H1 (cell line): Measurements from ENCODE around the gene UBE2I. TPM values are rescaled to one million over a fixed set of nuclear protein-coding genes. Genes with fewer than 3 reads are reported as not detected.

ENCODE experiments used
- CTCF ChIA-PET: fragments of 300-600 bp; sonication (Branson Sonifier 250); formaldehyde crosslinking; loops from one replicate; lab custom pipeline; 2021; ENCODE audit not compliant: partially characterized antibody; lab: Charles Lee
- POLR2A ChIA-PET: fragments of 300-600 bp; sonication (Branson Sonifier 250); formaldehyde crosslinking; loops from one replicate; lab custom pipeline; 2021; ENCODE audit warnings: inconsistent platforms; ENCODE audit not compliant: partially characterized antibody; lab: Charles Lee
- DNase-seq, 2 experiments: peaks; one replicate each; pipeline versions ENCODE4 v3.0.0 to v3.0.0-alpha.2; 2010 to 2022; ENCODE audit warnings: low spot score in 2 of 2, low read depth in 1 of 2, mixed read lengths in 1 of 2
- FAIRE-seq: peaks from 2 replicates; lab custom pipeline; 2011; peaks lifted over from hg19 to GRCh38; lab: Jason Lieb, UNC
- H2AFZ ChIP-seq: 2 replicates; pipeline ENCODE4 v1.8.1; 2012; ENCODE audit warnings: low read length, inconsistent platforms
- H2AK5ac ChIP-seq: 2 replicates; pipeline ENCODE4 v1.6.1; 2013; ENCODE audit warnings: low read depth, low read length
- H2BK120ac ChIP-seq: replicated peaks from 2 replicates; pipeline ENCODE3; 2013; ENCODE audit warnings: low read depth, low read length, inconsistent platforms
- H2BK12ac ChIP-seq: 2 replicates; pipeline ENCODE4 v1.6.1; 2013; ENCODE audit warnings: low read depth, low read length
- H2BK15ac ChIP-seq: 2 replicates; pipeline ENCODE4 v1.6.1; 2013; ENCODE audit warnings: low read length
- H2BK20ac ChIP-seq: 2 replicates; pipeline ENCODE4 v1.6.1; 2013; ENCODE audit warnings: low read length
- H2BK5ac ChIP-seq: 2 replicates; pipeline ENCODE4 v1.6.1; 2013; ENCODE audit warnings: low read depth, low read length
- H3K14ac ChIP-seq: 2 replicates; pipeline ENCODE4 v1.6.1; 2013; ENCODE audit warnings: inconsistent platforms; ENCODE audit not compliant: insufficient read length
- H3K18ac ChIP-seq: 2 replicates; pipeline ENCODE4 v1.6.1; 2013; ENCODE audit warnings: low read length; ENCODE audit errors: extremely low read depth
- H3K23ac ChIP-seq: 2 replicates; pipeline ENCODE4 v1.6.1; 2013; ENCODE audit warnings: inconsistent platforms; ENCODE audit not compliant: insufficient read length
- H3K23me2 ChIP-seq: 2 replicates; pipeline ENCODE4 v1.6.1; 2013; ENCODE audit warnings: low read depth, low read length
- H3K27ac ChIP-seq: 2 replicates; pipeline ENCODE4 v1.6.1; 2011; ENCODE audit warnings: low read depth, low read length, inconsistent platforms
- H3K27me3 ChIP-seq, 4 experiments: replicated peaks in 1 of 4; 1 replicate in 1 of 4; 2 replicates in 3 of 4; pipeline versions ENCODE4 v1.6.1 to v1.8.1; 2011 to 2013; ENCODE audit warnings: low read length in 3 of 4, mild to moderate bottlenecking in 3 of 4, inconsistent platforms in 2 of 4, mixed read lengths in 2 of 4, moderate library complexity in 1 of 4; ENCODE audit not compliant: control insufficient read depth in 3 of 4, insufficient read depth in 3 of 4; ENCODE audit errors: extremely low read depth in 1 of 4
- H3K36me3 ChIP-seq, 4 experiments: 2 replicates each; pipeline versions ENCODE4 v1.6.1 to v1.8.1; 2011 to 2013; ENCODE audit warnings: mild to moderate bottlenecking in 4 of 4, low read length in 3 of 4, moderate library complexity in 2 of 4, control low read depth in 1 of 4, inconsistent platforms in 1 of 4; ENCODE audit not compliant: insufficient read depth in 4 of 4, control insufficient read depth in 2 of 4
- H3K4ac ChIP-seq: replicated peaks from 2 replicates; pipeline ENCODE3; 2013; ENCODE audit warnings: low read length, low read depth, mixed read lengths, inconsistent platforms; ENCODE audit not compliant: insufficient read length
- H3K4me1 ChIP-seq, 4 experiments: replicated peaks in 1 of 4; 1 replicate in 1 of 4; 2 replicates in 3 of 4; pipeline versions ENCODE4 v1.6.1 to v1.8.1; 2011 to 2013; ENCODE audit warnings: low read length in 3 of 4, inconsistent platforms in 2 of 4, mixed read lengths in 1 of 4; ENCODE audit not compliant: insufficient read depth in 4 of 4, control insufficient read depth in 3 of 4
- H3K4me2 ChIP-seq, 2 experiments: 2 replicates each; pipeline versions ENCODE4 v1.6.1 to v1.8.1; 2011 to 2013; ENCODE audit warnings: low read depth in 2 of 2, low read length in 2 of 2, control low read depth in 1 of 2, inconsistent platforms in 1 of 2, mild to moderate bottlenecking in 1 of 2; ENCODE audit not compliant: insufficient read depth in 1 of 2
- H3K4me3 ChIP-seq, 4 experiments: fragments of 200-600, 300-600 bp in 1 of 4; sonication (generic), shearing (Covaris generic), sonication (Bioruptor Twin) in 1 of 4; 2 replicates each; pipeline versions ENCODE4 v1.5.1 to v1.8.1; 2011 to 2016; ENCODE audit warnings: low read length in 4 of 4, low read depth in 3 of 4, control low read depth in 2 of 4, inconsistent platforms in 2 of 4, mild to moderate bottlenecking in 2 of 4, mixed read lengths in 1 of 4, moderate library complexity in 1 of 4; ENCODE audit not compliant: insufficient read depth in 2 of 4; ENCODE audit errors: extremely low read depth in 1 of 4
- H3K56ac ChIP-seq: replicated peaks from 2 replicates; pipeline ENCODE3; 2013; ENCODE audit warnings: low read depth, mild to moderate bottlenecking, mixed read lengths, low read length, inconsistent platforms; ENCODE audit not compliant: insufficient read length
- H3K79me1 ChIP-seq: 2 replicates; pipeline ENCODE4 v1.6.1; 2013; ENCODE audit warnings: low read depth, low read length, control low read depth
- H3K79me2 ChIP-seq, 2 experiments: 2 replicates each; pipeline versions ENCODE4 v1.6.1 to v1.8.1; 2012 to 2013; ENCODE audit warnings: low read length in 2 of 2, mild to moderate bottlenecking in 2 of 2, inconsistent platforms in 1 of 2; ENCODE audit not compliant: insufficient read depth in 2 of 2, control insufficient read depth in 1 of 2
- H3K9ac ChIP-seq, 4 experiments: replicated peaks in 1 of 4; 1 replicate in 1 of 4; 2 replicates in 3 of 4; pipeline versions ENCODE4 v1.6.1 to v1.8.1; 2011 to 2013; ENCODE audit warnings: low read depth in 3 of 4, low read length in 3 of 4, control low read depth in 2 of 4, mild to moderate bottlenecking in 2 of 4, moderate library complexity in 2 of 4, inconsistent platforms in 1 of 4; ENCODE audit errors: extremely low read depth in 1 of 4
- H3K9me3 ChIP-seq, 2 experiments: 2 replicates each; pipeline versions ENCODE4 v1.6.1 to v1.8.1; 2012 to 2013; ENCODE audit warnings: mild to moderate bottlenecking in 2 of 2, moderate library complexity in 2 of 2, control low read depth in 1 of 2, inconsistent platforms in 1 of 2, low read depth in 1 of 2, low read length in 1 of 2, mixed read lengths in 1 of 2; ENCODE audit not compliant: insufficient read depth in 2 of 2
- H4K20me1 ChIP-seq, 2 experiments: replicated peaks in 1 of 2; 2 replicates each; pipeline versions ENCODE3 to v1.8.1; 2011 to 2013; ENCODE audit warnings: inconsistent platforms in 2 of 2, low read length in 2 of 2, mild to moderate bottlenecking in 1 of 2; ENCODE audit not compliant: insufficient read depth in 2 of 2, control insufficient read depth in 1 of 2
- H4K5ac ChIP-seq: 2 replicates; pipeline ENCODE4 v1.6.1; 2013; ENCODE audit warnings: low read length, low read depth, mixed read lengths, inconsistent platforms; ENCODE audit not compliant: insufficient read length
- H4K8ac ChIP-seq: 2 replicates; pipeline ENCODE4 v1.8.0; 2013; ENCODE audit warnings: mild to moderate bottlenecking, moderate library complexity, low read length, inconsistent platforms; ENCODE audit not compliant: insufficient read depth; ENCODE audit errors: extremely low read depth
- H4K91ac ChIP-seq: replicated peaks from 2 replicates; pipeline ENCODE3; 2013; ENCODE audit warnings: low read length, mixed read lengths, inconsistent platforms; ENCODE audit not compliant: insufficient read length
- ATF2 ChIP-seq: IDR thresholded peaks from 2 replicates; pipeline ENCODE4 v1.6.1; 2012; ENCODE audit warnings: low read length, inconsistent platforms
- ATF3 ChIP-seq: IDR thresholded peaks from 2 replicates; pipeline ENCODE4 v1.6.1; 2011; ENCODE audit warnings: low read depth, mild to moderate bottlenecking, low read length; ENCODE audit not compliant: insufficient read depth
- BCL11A ChIP-seq, 2 experiments: IDR thresholded peaks; one replicate each; pipeline ENCODE4 v1.6.1; 2011; ENCODE audit warnings: low read depth in 2 of 2, low read length in 2 of 2, mild to moderate bottlenecking in 2 of 2
- EGR1 ChIP-seq: IDR thresholded peaks from 2 replicates; pipeline ENCODE4 v1.6.1; 2011; ENCODE audit warnings: low read depth, low read length, borderline replicate concordance
- EP300 ChIP-seq, 2 experiments: IDR thresholded peaks; 1 replicate in 1 of 2; 2 replicates in 1 of 2; pipeline ENCODE4 v1.6.1; 2011 to 2012; ENCODE audit warnings: low read depth in 2 of 2, low read length in 2 of 2, mild to moderate bottlenecking in 2 of 2, borderline replicate concordance in 1 of 2, inconsistent platforms in 1 of 2, moderate library complexity in 1 of 2
- SIRT6 ChIP-seq: IDR thresholded peaks from one replicate; pipeline ENCODE4 v1.7.1; 2012; ENCODE audit warnings: low read length, inconsistent platforms
- SIX5 ChIP-seq: IDR thresholded peaks from 2 replicates; pipeline ENCODE4 v1.6.1; 2011; ENCODE audit warnings: mild to moderate bottlenecking, low read depth, low read length
- TBP ChIP-seq: IDR thresholded peaks from 2 replicates; pipeline ENCODE4 v1.6.1; 2011; ENCODE audit warnings: low read depth, low read length, improper control_type of control experiment
- WGBS, 2 experiments: shearing (Covaris generic) in 1 of 2; methylation state at CpG; one replicate each; pipeline versions ENCODE4 v1.1.6 to v1.1.7; 2013 to 2015; ENCODE audit warnings: low lambda C conversion rate in 2 of 2, mixed read lengths in 2 of 2, inconsistent platforms in 1 of 2, low coverage in 1 of 2, missing lambda C conversion rate in 1 of 2; ENCODE audit not compliant: insufficient replicate concordance in 2 of 2, insufficient coverage in 1 of 2, insufficient read length in 1 of 2; ENCODE audit errors: extremely low coverage in 1 of 2, missing lambda C conversion rate in 1 of 2; 5-methylcytosine and 5-hydroxymethylcytosine counted together
- polyA plus RNA-seq, 7 experiments: library from polyadenylated mRNA; depleted of rRNA in 3 of 7; stranded (reverse) in 5 of 7; unstranded in 2 of 7; fragments of >200 nt in 5 of 7; fragments of 200-250 nt in 2 of 7; gene quantifications; 1 replicate in 5 of 7; 2 replicates in 1 of 7; 4 replicates in 1 of 7; pipeline versions ENCODE4 v1.2.1 to v1.2.3, GENCODE V29; 2011 to 2013; ENCODE audit warnings: missing spikeins in 2 of 7, mixed read lengths in 2 of 7
- total RNA-seq: library from RNA; stranded (reverse); fragmentation: NEBNext Ultra II Directional; extraction: Animal tissue kit (Norgen Biotek cat#: 25700); gene quantifications from 2 replicates; pipeline ENCODE4 v1.2.1, GENCODE V29; 2021

Gene UBE2I
- total and polyA plus RNA-seq, 2 of the 8 experiments (the other 6 are each of a cell fraction or from before 2014, with no cell fraction given) = 148 to 268 TPM

- DNase-seq (peak in 1 of 2 experiments; percentile 94), FAIRE-seq (no peak)
- Histone ChIP-seq H3K9me3 (no peaks in the 10 kb centered on the region), H2AFZ (no peak overlapping the region), H3K14ac (no peak overlapping the region), H2BK12ac (peak overlapping the region; percentile 33; the same call in 1 of the 2 replicates), H3K4me1 (peaks cover 0 to 16% (median 12%) of the 10 kb centered on the region in 4 experiments; a peak in 6 of 7 replicates), H2BK20ac (peak overlapping the region; percentile 90), H3K56ac (no peak overlapping the region), H3K79me1 (no peaks in the 10 kb centered on the region; the same call in 1 of the 2 replicates), H4K20me1 (no peaks in the 10 kb centered on the region), H3K4ac (no peak overlapping the region), H3K36me3 (no peaks in the 10 kb centered on the region), H3K4me3 (peak overlapping the region in 1 of 4 experiments; percentile 29; a peak in 1 of 8 replicates), H3K18ac (peak overlapping the region; percentile 60; the same call in 1 of the 2 replicates), H4K5ac (no peak overlapping the region), H4K8ac (peak overlapping the region; percentile 21; the same call in 1 of the 2 replicates), H3K9ac (no peak overlapping the region), H3K23me2 (peaks cover 2% of the 10 kb centered on the region; the same call in 1 of the 2 replicates), H3K4me2 (peak overlapping the region in 1 of 2 experiments; percentile 55; a peak in 3 of 4 replicates), H2BK15ac (0 out of 2 replicates have a peak overlapping the region, but pooled peaks have one; percentile 46), H2AK5ac (peak overlapping the region; percentile 39; the same call in 1 of the 2 replicates), H2BK120ac (no peak overlapping the region), H3K79me2 (no peaks in the 10 kb centered on the region), H3K27me3 (no peaks in the 10 kb centered on the region), H2BK5ac (no peak overlapping the region), H4K91ac (no peak overlapping the region), H3K23ac (no peak overlapping the region), H3K27ac (no peak overlapping the region)
- ChIA-PET POLR2A (interaction anchor here (1.2 to 3.3 kb wide), 5 partner anchors 8 to 31 kb away, joined by 3 to 18 read pairs (median 5); partner anchors contain the start of gene UBE2I), CTCF (interaction anchor here (0.6 to 3.3 kb wide), 21 partner anchors 10 to 468 kb away, joined by 3 to 35 read pairs (median 4); no protein-coding TSS in a partner anchor)
- 33% methylated on average over 30 of the region's 42 CpGs; no CpG with 5 or more reads in 1 of the 2 experiments for WGBS, 2 experiments
- TF ChIP-seq BCL11A (IDR thresholded peaks at IDR 0.05; ENCODE audit: low read depth in 2 of 2, low read length in 2 of 2) = no peak
- TF ChIP-seq SIRT6 = no peak
- no peak for TF ChIP-seq ATF3
- no peak for TF ChIP-seq EP300 (IDR thresholded peaks at IDR 0.05; ENCODE audit: borderline replicate concordance in 1 of 2, low read depth in 2 of 2, low read length in 2 of 2)
- TF ChIP-seq TBP = no peak
- TF ChIP-seq EGR1 = no peak
- no peak for TF ChIP-seq SIX5
- TF ChIP-seq ATF2 = no peak
Measured at GRCh38 chr16:1300664-1301476, 8.6 kb upstream of the UBE2I start.
